Endothelial cell (in vitro differentiated cells): ENCODE results near the gene CLASP2. TPM values are rescaled to one million over a fixed set of nuclear protein-coding genes. Genes with fewer than 3 reads are reported as not detected.

ENCODE experiments used
- DNase-seq: peaks from one replicate; pipeline ENCODE4 v3.0.0; 2021; ENCODE audit warnings: low spot score
- H3K27ac Mint-ChIP-seq: one replicate; pipeline ENCODE4 v1.8.0; 2021; ENCODE audit warnings: mixed read lengths, inconsistent platforms; ENCODE audit not compliant: unreplicated experiment
- H3K27me3 Mint-ChIP-seq: one replicate; pipeline ENCODE4 v1.8.0; 2021; ENCODE audit warnings: mild to moderate bottlenecking, moderate library complexity, mixed read lengths, inconsistent platforms; ENCODE audit not compliant: unreplicated experiment
- H3K36me3 Mint-ChIP-seq: one replicate; pipeline ENCODE4 v1.8.0; 2021; ENCODE audit warnings: mild to moderate bottlenecking, low read depth, mixed read lengths, inconsistent platforms; ENCODE audit not compliant: unreplicated experiment
- H3K4me1 Mint-ChIP-seq: one replicate; pipeline ENCODE4 v1.8.0; 2021; ENCODE audit warnings: mild to moderate bottlenecking, mixed read lengths, inconsistent platforms; ENCODE audit not compliant: unreplicated experiment
- H3K4me3 Mint-ChIP-seq: one replicate; pipeline ENCODE4 v1.8.0; 2021; ENCODE audit warnings: mild to moderate bottlenecking, mixed read lengths, inconsistent platforms; ENCODE audit not compliant: unreplicated experiment
- H3K9me3 Mint-ChIP-seq: one replicate; pipeline ENCODE4 v1.8.0; 2021; ENCODE audit warnings: mixed read lengths, inconsistent platforms; ENCODE audit not compliant: unreplicated experiment
- CTCF ChIP-seq: fragments of 200-600 bp; sonication (generic); IDR thresholded peaks from one replicate; pipeline ENCODE4 v1.5.0; 2021; ENCODE audit warnings: antibody characterized with exemption; ENCODE audit not compliant: unreplicated experiment
- total RNA-seq: library from RNA; stranded (reverse); fragmentation: NEBNext Ultra II Directional; extraction: Animal tissue kit (Norgen Biotek cat#: 25700); gene quantifications from one replicate; pipeline ENCODE4 v1.2.1, GENCODE V29; 2021; ENCODE audit not compliant: unreplicated experiment

The CLASP2 gene
- total RNA-seq, 1 donor from 2014 or later: 42.0 TPM

GRCh38 chr3:33538678-33539339, 179.2 kb downstream of the CLASP2 start:
- Mint-ChIP-seq H3K36me3 (peaks cover 11% of the 10 kb centered on the region), H3K4me1 (peaks cover 26% of the 10 kb centered on the region)

GRCh38 chr3:33537133-33537532, 180.9 kb downstream of the CLASP2 start:
- H3K9me3 Mint-ChIP-seq: no peaks in the 10 kb centered on the region
- no peak for DNase-seq
- H3K27ac Mint-ChIP-seq: peak overlapping the region; percentile 83
- H3K27me3 Mint-ChIP-seq: peaks cover 2% of the 10 kb centered on the region
- H3K4me3 Mint-ChIP-seq: no peak overlapping the region
- H3K36me3 Mint-ChIP-seq: peaks cover 11% of the 10 kb centered on the region
- no peak for TF ChIP-seq CTCF
- H3K4me1 Mint-ChIP-seq: peaks cover 24% of the 10 kb centered on the region

More at GRCh38 chr3:33538678-33539339, 179.2 kb downstream of the CLASP2 start:
- TF ChIP-seq CTCF: no peak
- DNase-seq: no peak
- Mint-ChIP-seq H3K4me3 (no peak overlapping the region), H3K27ac (no peak overlapping the region), H3K27me3 (peaks cover 2% of the 10 kb centered on the region), H3K9me3 (no peaks in the 10 kb centered on the region)

- no peak for DNase-seq
- peaks cover 11% of the 10 kb centered on the region for H3K9me3 Mint-ChIP-seq
- H3K4me3 Mint-ChIP-seq: peak overlapping the region; percentile 21
- H3K4me1 Mint-ChIP-seq: no peaks in the 10 kb centered on the region
- peaks cover 52% of the 10 kb centered on the region for H3K36me3 Mint-ChIP-seq
- H3K27me3 Mint-ChIP-seq: peaks cover 2% of the 10 kb centered on the region
- TF ChIP-seq CTCF: no peak
- no peak overlapping the region for H3K27ac Mint-ChIP-seq
Observed at GRCh38 chr3:33526787-33527186, 191.3 kb downstream of the CLASP2 start.

- Mint-ChIP-seq H3K4me1 (no peaks in the 10 kb centered on the region), H3K4me3 (peak overlapping the region; percentile 17), H3K9me3 (peaks cover 11% of the 10 kb centered on the region), H3K36me3 (peaks cover 50% of the 10 kb centered on the region), H3K27ac (no peak overlapping the region), H3K27me3 (peaks cover 3% of the 10 kb centered on the region)
- no peak for DNase-seq
- no peak for TF ChIP-seq CTCF
Observed at GRCh38 chr3:33525232-33525631, 192.8 kb downstream of the CLASP2 start.

- H3K27ac Mint-ChIP-seq: no peak overlapping the region
- H3K9me3 Mint-ChIP-seq: peaks cover 6% of the 10 kb centered on the region
- peaks cover 37% of the 10 kb centered on the region for H3K36me3 Mint-ChIP-seq
- TF ChIP-seq CTCF: no peak
- DNase-seq: no peak
- H3K4me1 Mint-ChIP-seq: no peaks in the 10 kb centered on the region
- H3K4me3 Mint-ChIP-seq: no peak overlapping the region
- H3K27me3 Mint-ChIP-seq: peaks cover 3% of the 10 kb centered on the region
Observed at GRCh38 chr3:33523093-33523667, 194.9 kb downstream of the CLASP2 start.
